HepG2 (cell line): ENCODE results near the gene ATP4B. TPM values are rescaled to one million over a fixed set of nuclear protein-coding genes. Genes with fewer than 3 reads are reported as not detected.

Experiments used
- ATAC-seq: fragments of 200-7000 bp; cut with Tn5 transposase; 3 replicates; pipeline ENCODE4 v1.9.1; 2020; ENCODE audit warnings: mild to moderate bottlenecking, moderate library complexity
- BruUV-seq: library from RNA; stranded (reverse); fragments of 400-500 nt; replicated peaks from 2 replicates; lab custom pipeline; 2021; lab: Mats Ljungman, UMichigan
- CTCF ChIA-PET: fragments of 300-600 bp; formaldehyde crosslinking; extraction: SDS; loops from one replicate; lab custom pipeline; 2021; ENCODE audit warnings: low total read pairs, inconsistent platforms, low intra/inter-chr PET ratio; lab: Yijun Ruan, JAX
- POLR2A ChIA-PET: fragments of 350-600 bp; sonication (Branson Sonifier 250); formaldehyde crosslinking; loops from one replicate; lab custom pipeline; 2020; ENCODE audit warnings: antibody characterized with exemption, inconsistent platforms; lab: Yijun Ruan, JAX
- DNase-seq: peaks from one replicate; pipeline ENCODE4 v3.0.0-alpha.2; 2015; ENCODE audit warnings: low spot score
- FAIRE-seq: peaks from 3 replicates; lab custom pipeline; 2011; peaks lifted over from hg19 to GRCh38; lab: Jason Lieb, UNC
- H2AFZ ChIP-seq: one replicate; pipeline ENCODE4 v1.6.1; 2011; ENCODE audit warnings: low read length, inconsistent platforms
- H3K27ac ChIP-seq: fragments of 300-600 bp; 3 replicates; pipeline ENCODE4 v1.8.0; 2011; ENCODE audit warnings: mixed run types, mild to moderate bottlenecking, mixed read lengths, low read length, inconsistent platforms; ENCODE audit not compliant: insufficient read depth; ENCODE audit errors: extremely low read length
- H3K27me3 ChIP-seq, 2 experiments: fragments of 200-600 bp in 1 of 2; 2 replicates in 1 of 2; 3 replicates in 1 of 2; pipeline versions ENCODE4 v1.6.0 to v1.8.0; 2011; ENCODE audit warnings: low read length in 2 of 2, mild to moderate bottlenecking in 2 of 2, moderate library complexity in 2 of 2, inconsistent platforms in 1 of 2; ENCODE audit not compliant: insufficient read depth in 2 of 2, control insufficient read depth in 1 of 2
- H3K36me3 ChIP-seq, 2 experiments: fragments of 200-600 bp in 1 of 2; replicated peaks in 1 of 2; 2 replicates in 1 of 2; 3 replicates in 1 of 2; pipeline versions ENCODE4 v1.5.1 to v1.8.0; 2011; ENCODE audit warnings: low read length in 2 of 2, inconsistent platforms in 1 of 2; ENCODE audit not compliant: insufficient read depth in 2 of 2, control insufficient read depth in 1 of 2
- H3K4me1 ChIP-seq: 2 replicates; pipeline ENCODE4 v1.5.1; 2012; ENCODE audit warnings: low read length, inconsistent platforms; ENCODE audit not compliant: insufficient read depth
- H3K4me2 ChIP-seq: 2 replicates; pipeline ENCODE4 v1.6.0; 2011; ENCODE audit warnings: low read depth, low read length, inconsistent platforms
- H3K4me3 ChIP-seq, 3 experiments: fragments of 200-600 bp in 1 of 3; sonication (generic), shearing (Covaris generic) in 1 of 3; replicated peaks in 1 of 3; 2 replicates each; pipeline ENCODE4 v1.5.1; 2011 to 2016; ENCODE audit warnings: low read length in 3 of 3, inconsistent platforms in 2 of 3, low read depth in 2 of 3, mild to moderate bottlenecking in 2 of 3, control low read depth in 1 of 3, mixed read lengths in 1 of 3; ENCODE audit not compliant: insufficient read depth in 1 of 3
- H3K79me2 ChIP-seq: one replicate; pipeline ENCODE4 v1.6.1; 2011; ENCODE audit warnings: low read length, inconsistent platforms; ENCODE audit not compliant: insufficient read depth
- H3K9ac ChIP-seq: 2 replicates; pipeline ENCODE4 v1.6.0; 2011; ENCODE audit warnings: mild to moderate bottlenecking, low read depth, low read length, inconsistent platforms; ENCODE audit not compliant: insufficient read depth
- H3K9me3 ChIP-seq: 2 replicates; pipeline ENCODE4 v1.5.1; 2012; ENCODE audit warnings: mild to moderate bottlenecking, low read length
- H4K20me1 ChIP-seq: 2 replicates; pipeline ENCODE4 v1.6.0; 2011; ENCODE audit warnings: inconsistent platforms, mild to moderate bottlenecking, low read length, moderate library complexity; ENCODE audit not compliant: insufficient read depth
- ADNP ChIP-seq: sonication (generic); formaldehyde crosslinking; IDR thresholded peaks from 2 replicates; pipeline ENCODE4 v1.4.0; 2020; ENCODE audit warnings: missing genetic modification reagents
- ASH2L ChIP-seq: fragments of 300-600, 200-600 bp; sonication (generic); IDR thresholded peaks from 2 replicates; pipeline ENCODE4 v1.7.0; 2017; ENCODE audit warnings: low read depth, mild to moderate bottlenecking, moderate library complexity, mixed read lengths, low read length; ENCODE audit not compliant: insufficient read length
- ATF4 ChIP-seq, 2 experiments: fragments of 450-650 bp in 1 of 2; sonication (generic) in 1 of 2; formaldehyde crosslinking; IDR thresholded peaks; 2 replicates each; pipeline versions ENCODE4 v1.5.0 to v1.8.0; 2020 to 2022; ENCODE audit warnings: mild to moderate bottlenecking in 1 of 2, missing genetic modification reagents in 1 of 2
- HNF1B ChIP-seq: sonication (generic); formaldehyde crosslinking; IDR thresholded peaks from 2 replicates; pipeline ENCODE4 v1.5.1; 2020; ENCODE audit warnings: mild to moderate bottlenecking, moderate library complexity, missing genetic modification reagents
- JDP2 ChIP-seq: sonication (generic); formaldehyde crosslinking; IDR thresholded peaks from 2 replicates; pipeline ENCODE4 v1.8.1; 2022; ENCODE audit warnings: missing genetic modification reagents, borderline replicate concordance
- MXI1 ChIP-seq: IDR thresholded peaks from 3 replicates; pipeline ENCODE4 v1.6.1; 2012; ENCODE audit warnings: low read depth, low read length, inconsistent platforms, borderline replicate concordance
- SSRP1 ChIP-seq: IDR thresholded peaks from 2 replicates; pipeline ENCODE4 v1.6.1; 2016; ENCODE audit warnings: control low read depth
- ZMAT3 ChIP-seq: sonication (generic); formaldehyde crosslinking; conservative IDR thresholded peaks from 2 replicates; pipeline ENCODE4 v1.7.0; 2021; ENCODE audit warnings: missing genetic modification reagents
- ZNF335 ChIP-seq: sonication (generic); formaldehyde crosslinking; IDR thresholded peaks from 2 replicates; pipeline ENCODE4 v1.4.0; 2020; ENCODE audit warnings: missing genetic modification reagents
- ZNF503 ChIP-seq: sonication (generic); formaldehyde crosslinking; IDR thresholded peaks from 2 replicates; pipeline ENCODE4 v1.4.0; 2020; ENCODE audit warnings: missing genetic modification reagents
- ZNF576 ChIP-seq: sonication (generic); formaldehyde crosslinking; IDR thresholded peaks from 2 replicates; pipeline ENCODE4 v1.4.0; 2020; ENCODE audit warnings: mild to moderate bottlenecking, missing genetic modification reagents
- ZNF609 ChIP-seq: sonication (generic); formaldehyde crosslinking; IDR thresholded peaks from 2 replicates; pipeline ENCODE4 v1.4.0; 2020; ENCODE audit warnings: mild to moderate bottlenecking, missing genetic modification reagents, borderline replicate concordance
- WGBS: methylation state at CpG from one replicate; pipeline ENCODE4 v1.1.6; 2017; ENCODE audit warnings: low lambda C conversion rate; 5-methylcytosine and 5-hydroxymethylcytosine counted together
- in situ Hi-C: cut with HindIII; loops from 2 replicates; pipeline ENCODE4 v1.10.0; 2017; ENCODE audit warnings: low pct_unique_long_range_greater_than_20kb; ENCODE audit not compliant: extremely low pct_ligation_motif_present
- intact Hi-C: fragments of 100-400 bp; cut with micrococcal nuclease; formaldehyde crosslinking; loops from one replicate; pipeline ENCODE4 v1.10.0; 2022; ENCODE audit not compliant: unreplicated experiment
- polyA plus RNA-seq, 8 experiments: library from polyadenylated mRNA; depleted of rRNA in 3 of 8; stranded (reverse) in 7 of 8; unstranded in 1 of 8; fragments of >200 nt; fragmentation: Illumina TruSeq in 4 of 8; extraction: Trizol in 4 of 8; gene quantifications; 2 replicates each; pipeline versions ENCODE4 v1.2.1 to v1.2.3, GENCODE V29; 2011 to 2016; ENCODE audit warnings: low read depth in 4 of 8, missing spikeins in 1 of 8, mixed read lengths in 1 of 8; ENCODE audit not compliant: insufficient read depth in 1 of 8
- total RNA-seq, 5 experiments: library from RNA; depleted of rRNA; stranded (reverse); fragments of >200 nt; fragmentation: Illumina TruSeq; extraction: Trizol; gene quantifications; 2 replicates each; pipeline ENCODE4 v1.2.3, GENCODE V29; 2016; ENCODE audit warnings: low read depth in 1 of 5

Gene ATP4B
- total and polyA plus RNA-seq, 2 of the 13 experiments (the other 11 are each of a cell fraction or from before 2014, with no cell fraction given) = not detected

- intact Hi-C loops (no loop called here), in situ Hi-C loops (no loop called here)
- Histone ChIP-seq H3K4me1 (no peaks in the 10 kb centered on the region), H3K4me2 (no peak overlapping the region), H3K36me3 (peaks cover 27 to 70% of the 10 kb centered on the region in 2 experiments; a peak in 4 of 5 replicates), H3K79me2 (peaks cover 7% of the 10 kb centered on the region), H3K27me3 (no peaks in the 10 kb centered on the region), H3K4me3 (no peak overlapping the region), H4K20me1 (0 out of 2 replicates have a peak, but pooled peaks cover 3% of the 10 kb centered on the region), H2AFZ (no peak overlapping the region), H3K9me3 (no peaks in the 10 kb centered on the region), H3K9ac (no peak overlapping the region), H3K27ac (no peak overlapping the region)
- ATAC-seq (no peak), FAIRE-seq (no peak), DNase-seq (no peak)
- CTCF ChIA-PET = no interaction called here
- TF ChIP-seq ATF4 (CRISPR knock-in tag; IDR thresholded peaks at IDR 0.05) = no peak
- no peak for TF ChIP-seq MXI1
- TF ChIP-seq HNF1B (CRISPR knock-in tag) = no peak
- no peak for TF ChIP-seq ZNF335 (CRISPR knock-in tag)
- no peak for TF ChIP-seq JDP2
- TF ChIP-seq ZMAT3 (CRISPR knock-in tag) = no peak
- TF ChIP-seq ADNP = no peak
- no peak for TF ChIP-seq SSRP1 (CRISPR knock-in tag)
- no peak for TF ChIP-seq ZNF503 (CRISPR knock-in tag)
- no peak for TF ChIP-seq ZNF576 (CRISPR knock-in tag)
- TF ChIP-seq ZNF609 = no peak
- TF ChIP-seq ASH2L = no peak
- POLR2A ChIA-PET = no interaction called here
- no TSS peak for BruUV-seq
- WGBS = 97% methylated on average over 7 of the region's 11 CpGs
Measured at GRCh38 chr13:113630296-113630695, 27.7 kb downstream of the ATP4B start.
